WTC11 (cell line): ENCODE data around the gene FGFR3.

Experiments used
- CTCF ChIP-seq: fragments of 200-600 bp; IDR thresholded peaks from 2 replicates; pipeline ENCODE4 v1.8.0; 2022; ENCODE audit warnings: antibody characterized with exemption
- SP1 ChIP-seq: sonication (generic); formaldehyde crosslinking; conservative IDR thresholded peaks from 2 replicates; pipeline ENCODE4 v1.8.1; 2022; ENCODE audit warnings: missing genetic modification reagents

- TF ChIP-seq CTCF = no peak
- TF ChIP-seq SP1 (CRISPR knock-in tag) = no peak
Measured at GRCh38 chr4:1808396-1808795, 15.3 kb downstream of the FGFR3 start.
